Measurements from ENCODE around the gene DCTD.

DNA sequence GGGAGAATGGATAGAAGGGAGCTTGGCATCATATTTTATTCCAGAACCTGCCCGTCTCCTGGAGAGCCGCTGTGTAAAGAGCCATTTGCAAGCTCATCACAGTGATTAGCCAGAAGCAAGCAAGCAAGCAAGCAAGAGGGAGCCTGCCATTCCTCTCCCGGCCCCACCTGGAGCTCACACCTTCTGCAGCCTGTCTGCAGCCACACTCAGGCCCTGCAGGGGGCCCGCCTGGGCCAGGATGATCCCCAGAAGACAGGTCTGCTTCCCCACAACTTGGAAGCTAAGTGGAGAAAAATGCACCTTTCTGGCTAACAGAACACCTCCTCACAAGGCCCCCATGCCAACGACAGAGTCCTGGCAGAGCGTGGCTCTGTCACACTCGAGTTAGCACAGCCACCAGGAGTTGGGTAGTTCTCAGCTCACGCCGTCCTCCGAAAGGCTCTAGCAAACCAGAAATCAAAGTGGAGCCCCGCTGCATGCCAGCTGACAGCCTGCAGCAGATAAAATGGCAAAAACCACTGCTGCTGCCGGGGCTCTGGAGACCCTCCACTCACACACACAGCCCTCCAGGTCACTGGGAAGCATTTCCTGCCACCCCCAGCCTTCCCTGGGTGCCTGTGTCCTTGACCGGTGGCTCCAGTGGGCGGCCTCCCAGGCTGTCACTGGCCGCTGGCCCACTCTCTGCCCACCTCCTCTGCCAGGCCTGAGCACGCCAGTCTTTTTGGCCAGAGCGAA lies 54.9 kb downstream of the DCTD start:
- no peak for TF ChIP-seq POLR2A (IDR thresholded peaks at IDR 0.05; ENCODE audit: low read length)
- no peak for TF ChIP-seq GATA1 (IDR thresholded peaks at IDR 0.05; ENCODE audit: low read depth, low read length)
